Peyer's patch (tissue), 4 donors: ENCODE results near the gene THBD.

Experiments
- CTCF ChIP-seq, 6 experiments: fragments of 450-650 bp in 4 of 6; fragments of 200-600 bp in 2 of 6; sonication (generic) in 1 of 6; IDR thresholded peaks; one replicate each; pipeline ENCODE4 v1.5.1; 2017 to 2019; ENCODE audit warnings: antibody characterized with exemption in 6 of 6, mild to moderate bottlenecking in 3 of 6, moderate library complexity in 1 of 6
- POLR2A ChIP-seq, 2 donors: fragments of 450-650 bp; IDR thresholded peaks; one replicate each; pipeline ENCODE4 v1.5.1; 2017; ENCODE audit warnings: antibody characterized with exemption in 2 of 2, mild to moderate bottlenecking in 2 of 2, moderate library complexity in 2 of 2

- no peak for TF ChIP-seq POLR2A (IDR thresholded peaks at IDR 0.05)
- TF ChIP-seq CTCF (IDR thresholded peaks at IDR 0.05): no peak
Observed at GRCh38 chr20:23007462-23007861, 42.0 kb downstream of the THBD start.
